H1 (cell line): ENCODE data around the gene SYPL1. TPM values are rescaled to one million over a fixed set of nuclear protein-coding genes. Genes with fewer than 3 reads are reported as not detected.

ENCODE experiments used
- EP300 ChIP-seq, 2 experiments: IDR thresholded peaks; 1 replicate in 1 of 2; 2 replicates in 1 of 2; pipeline ENCODE4 v1.6.1; 2011 to 2012; ENCODE audit warnings: low read depth in 2 of 2, low read length in 2 of 2, mild to moderate bottlenecking in 2 of 2, borderline replicate concordance in 1 of 2, inconsistent platforms in 1 of 2, moderate library complexity in 1 of 2
- KDM4A ChIP-seq: IDR thresholded peaks from one replicate; pipeline ENCODE4 v1.7.1; 2012; ENCODE audit warnings: low read depth, mild to moderate bottlenecking, moderate library complexity, low read length, inconsistent platforms; ENCODE audit not compliant: severe bottlenecking
- NRF1 ChIP-seq: IDR thresholded peaks from 2 replicates; pipeline ENCODE4 v1.6.1; 2011; ENCODE audit warnings: mild to moderate bottlenecking, low read depth, low read length, improper control_type of control experiment
- SRF ChIP-seq: IDR thresholded peaks from 2 replicates; pipeline ENCODE4 v1.6.1; 2011; ENCODE audit warnings: mild to moderate bottlenecking, low read depth, low read length, moderate library complexity
- polyA plus RNA-seq, 7 experiments: library from polyadenylated mRNA; depleted of rRNA in 3 of 7; stranded (reverse) in 5 of 7; unstranded in 2 of 7; fragments of >200 nt in 5 of 7; fragments of 200-250 nt in 2 of 7; gene quantifications; 1 replicate in 5 of 7; 2 replicates in 1 of 7; 4 replicates in 1 of 7; pipeline versions ENCODE4 v1.2.1 to v1.2.3, GENCODE V29; 2011 to 2013; ENCODE audit warnings: missing spikeins in 2 of 7, mixed read lengths in 2 of 7
- total RNA-seq: library from RNA; stranded (reverse); fragmentation: NEBNext Ultra II Directional; extraction: Animal tissue kit (Norgen Biotek cat#: 25700); gene quantifications from 2 replicates; pipeline ENCODE4 v1.2.1, GENCODE V29; 2021

Gene SYPL1
- total and polyA plus RNA-seq, 2 of the 8 experiments (the other 6 are each of a cell fraction or from before 2014, with no cell fraction given), result 44.9 to 57.7 TPM

DNA sequence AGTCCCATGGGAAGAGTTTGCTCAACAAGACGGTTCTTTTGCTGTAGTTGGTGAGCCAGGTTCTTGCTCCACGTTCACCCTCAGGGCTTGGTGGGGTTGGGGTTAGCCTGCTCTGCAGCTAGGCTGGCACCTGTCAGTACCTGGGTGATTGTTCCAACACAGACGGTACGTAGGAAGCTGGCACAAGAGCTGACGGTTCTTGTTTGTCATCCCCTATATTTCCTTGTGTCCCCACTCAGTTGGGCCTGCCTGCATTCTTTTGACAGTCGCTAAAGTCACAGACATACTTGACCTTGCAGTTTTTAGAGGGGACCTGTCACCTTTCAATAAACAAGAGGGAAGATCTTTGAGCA, 40.2 kb upstream of the SYPL1 start (continued):
- no peak for TF ChIP-seq EP300 (IDR thresholded peaks at IDR 0.05; ENCODE audit: borderline replicate concordance in 1 of 2, low read depth in 2 of 2, low read length in 2 of 2)
- no peak for TF ChIP-seq KDM4A
- TF ChIP-seq NRF1, result no peak
- no peak for TF ChIP-seq SRF
